HepG2 (cell line): ENCODE results near the gene STK36. TPM values are rescaled to one million over a fixed set of nuclear protein-coding genes. Genes with fewer than 3 reads are reported as not detected.

Experiments
- ARNTL ChIP-seq: sonication (generic); formaldehyde crosslinking; IDR thresholded peaks from 2 replicates; pipeline ENCODE4 v1.4.0; 2020; ENCODE audit warnings: mild to moderate bottlenecking, missing genetic modification reagents
- CHD2 ChIP-seq: IDR thresholded peaks from 2 replicates; pipeline ENCODE4 v1.6.1; 2011; ENCODE audit warnings: low read depth, low read length, improper control_type of control experiment
- FOXC1 ChIP-seq: sonication (generic); formaldehyde crosslinking; IDR thresholded peaks from 2 replicates; pipeline ENCODE4 v1.8.0; 2022; ENCODE audit warnings: mild to moderate bottlenecking, missing genetic modification reagents, borderline replicate concordance
- KDM1A ChIP-seq: IDR thresholded peaks from 2 replicates; pipeline ENCODE4 v1.6.1; 2016; ENCODE audit warnings: missing compliant biosample characterization
- KLF12 ChIP-seq: sonication (generic); formaldehyde crosslinking; IDR thresholded peaks from 2 replicates; pipeline ENCODE4 v1.4.0; 2020; ENCODE audit warnings: missing genetic modification reagents, borderline replicate concordance
- MIER2 ChIP-seq: IDR thresholded peaks from 2 replicates; pipeline ENCODE4 v1.6.1; 2016; ENCODE audit warnings: missing biosample characterization, missing genetic modification reagents
- TP53 ChIP-seq: sonication (generic); formaldehyde crosslinking; conservative IDR thresholded peaks from 2 replicates; pipeline ENCODE4 v1.4.0; 2020; ENCODE audit warnings: missing genetic modification reagents
- U2AF2 ChIP-seq: fragments of 200-400 bp; formaldehyde crosslinking; IDR thresholded peaks from 2 replicates; pipeline ENCODE4 v1.6.1; 2017; ENCODE audit warnings: low read depth, mild to moderate bottlenecking, low read length
- ZBTB21 ChIP-seq: sonication (generic); formaldehyde crosslinking; IDR thresholded peaks from 2 replicates; pipeline ENCODE4 v1.4.0; 2020; ENCODE audit warnings: missing genetic modification reagents
- ZBTB7B ChIP-seq: sonication (generic); formaldehyde crosslinking; IDR thresholded peaks from 2 replicates; pipeline ENCODE4 v1.4.0; 2020; ENCODE audit warnings: missing genetic modification reagents
- ZMYM3 ChIP-seq: sonication (generic); formaldehyde crosslinking; IDR thresholded peaks from 2 replicates; pipeline ENCODE4 v1.5.1; 2020; ENCODE audit warnings: mild to moderate bottlenecking, missing genetic modification reagents
- ZNF383 ChIP-seq: sonication (generic); formaldehyde crosslinking; IDR thresholded peaks from 2 replicates; pipeline ENCODE4 v1.4.0; 2020; ENCODE audit warnings: missing genetic modification reagents, mild to moderate bottlenecking, borderline replicate concordance
- ZNF430 ChIP-seq: sonication (generic); formaldehyde crosslinking; IDR thresholded peaks from 2 replicates; pipeline ENCODE4 v1.9.0; 2021; ENCODE audit warnings: mild to moderate bottlenecking, missing genetic modification reagents
- ZNF543 ChIP-seq: sonication (generic); formaldehyde crosslinking; IDR thresholded peaks from 2 replicates; pipeline ENCODE4 v1.4.0; 2020; ENCODE audit warnings: mild to moderate bottlenecking, missing genetic modification reagents
- ZSCAN31 ChIP-seq: sonication (generic); formaldehyde crosslinking; IDR thresholded peaks from 2 replicates; pipeline ENCODE4 v1.5.0; 2020; ENCODE audit warnings: low read depth, mild to moderate bottlenecking, missing genetic modification reagents
- polyA plus RNA-seq, 8 experiments: library from polyadenylated mRNA; depleted of rRNA in 3 of 8; stranded (reverse) in 7 of 8; unstranded in 1 of 8; fragments of >200 nt; fragmentation: Illumina TruSeq in 4 of 8; extraction: Trizol in 4 of 8; gene quantifications; 2 replicates each; pipeline versions ENCODE4 v1.2.1 to v1.2.3, GENCODE V29; 2011 to 2016; ENCODE audit warnings: low read depth in 4 of 8, missing spikeins in 1 of 8, mixed read lengths in 1 of 8; ENCODE audit not compliant: insufficient read depth in 1 of 8
- total RNA-seq, 5 experiments: library from RNA; depleted of rRNA; stranded (reverse); fragments of >200 nt; fragmentation: Illumina TruSeq; extraction: Trizol; gene quantifications; 2 replicates each; pipeline ENCODE4 v1.2.3, GENCODE V29; 2016; ENCODE audit warnings: low read depth in 1 of 5
- TF ChIP-seq, protein P1 (sequence below): sonication (generic); formaldehyde crosslinking; IDR thresholded peaks from 2 replicates; pipeline ENCODE4 v1.4.0; 2020; ENCODE audit warnings: missing genetic modification reagents, borderline replicate concordance
- TF ChIP-seq, protein P2 (sequence below): sonication (generic); formaldehyde crosslinking; conservative IDR thresholded peaks from 2 replicates; pipeline ENCODE4 v1.4.0; 2020; ENCODE audit warnings: missing genetic modification reagents
- TF ChIP-seq, protein P3 (sequence below): sonication (generic); formaldehyde crosslinking; IDR thresholded peaks from 2 replicates; pipeline ENCODE4 v1.4.0; 2020; ENCODE audit warnings: mild to moderate bottlenecking, missing genetic modification reagents
- TF ChIP-seq, protein P4 (sequence below): sonication (generic); formaldehyde crosslinking; IDR thresholded peaks from 2 replicates; pipeline ENCODE4 v1.9.0; 2021; ENCODE audit warnings: missing genetic modification reagents, borderline replicate concordance

The STK36 gene
- total and polyA plus RNA-seq, 2 of the 13 experiments (the other 11 are each of a cell fraction or from before 2014, with no cell fraction given): 45.9 to 83.5 TPM

DNA sequence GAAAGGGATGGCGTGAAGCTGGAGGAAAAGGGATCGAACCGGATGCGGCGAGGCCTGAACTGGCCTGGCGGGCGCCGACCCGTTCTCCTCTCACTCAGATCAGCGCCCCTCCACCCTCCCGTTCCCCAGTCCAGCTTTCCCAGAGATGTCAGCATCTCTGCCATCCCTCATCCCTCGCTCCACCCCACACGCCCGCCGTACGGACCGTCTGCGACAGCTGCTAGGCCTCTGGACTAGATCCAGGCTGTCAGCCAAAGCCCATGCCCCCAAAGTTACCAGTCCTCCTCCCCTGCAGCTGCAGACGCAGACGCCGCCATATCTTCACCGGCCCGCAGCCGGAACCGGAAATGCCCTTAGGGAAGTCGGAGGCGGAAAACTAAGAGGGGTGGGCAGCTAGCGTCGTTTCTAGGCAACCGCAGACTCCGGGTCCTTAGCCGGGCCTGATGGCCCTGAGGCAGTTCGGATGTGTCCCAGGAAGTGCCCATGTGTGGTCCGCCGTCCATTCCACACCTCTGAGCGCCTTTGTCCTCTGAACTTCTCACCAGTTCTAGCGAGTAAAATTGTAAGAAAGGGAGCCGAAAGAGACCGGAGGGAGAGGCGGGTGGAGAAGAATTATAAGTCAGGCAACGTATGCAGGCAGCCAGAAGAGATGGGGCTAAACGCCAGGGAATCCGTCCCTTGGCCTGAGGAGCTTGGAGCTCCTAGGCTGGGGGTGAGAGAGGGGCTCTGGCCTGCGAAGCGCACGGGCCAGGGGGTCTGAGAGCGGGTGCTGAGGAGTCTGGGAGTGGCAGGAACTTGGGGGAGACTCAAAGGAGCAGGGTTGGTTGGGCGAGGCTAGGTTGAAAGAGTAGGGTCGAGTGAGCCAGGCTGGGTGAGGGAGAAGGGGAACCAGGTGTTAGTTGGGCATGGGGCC lies at the start of gene STK36, which contains the start of gene RNF25 (continued):
- TF ChIP-seq, protein P1, sequence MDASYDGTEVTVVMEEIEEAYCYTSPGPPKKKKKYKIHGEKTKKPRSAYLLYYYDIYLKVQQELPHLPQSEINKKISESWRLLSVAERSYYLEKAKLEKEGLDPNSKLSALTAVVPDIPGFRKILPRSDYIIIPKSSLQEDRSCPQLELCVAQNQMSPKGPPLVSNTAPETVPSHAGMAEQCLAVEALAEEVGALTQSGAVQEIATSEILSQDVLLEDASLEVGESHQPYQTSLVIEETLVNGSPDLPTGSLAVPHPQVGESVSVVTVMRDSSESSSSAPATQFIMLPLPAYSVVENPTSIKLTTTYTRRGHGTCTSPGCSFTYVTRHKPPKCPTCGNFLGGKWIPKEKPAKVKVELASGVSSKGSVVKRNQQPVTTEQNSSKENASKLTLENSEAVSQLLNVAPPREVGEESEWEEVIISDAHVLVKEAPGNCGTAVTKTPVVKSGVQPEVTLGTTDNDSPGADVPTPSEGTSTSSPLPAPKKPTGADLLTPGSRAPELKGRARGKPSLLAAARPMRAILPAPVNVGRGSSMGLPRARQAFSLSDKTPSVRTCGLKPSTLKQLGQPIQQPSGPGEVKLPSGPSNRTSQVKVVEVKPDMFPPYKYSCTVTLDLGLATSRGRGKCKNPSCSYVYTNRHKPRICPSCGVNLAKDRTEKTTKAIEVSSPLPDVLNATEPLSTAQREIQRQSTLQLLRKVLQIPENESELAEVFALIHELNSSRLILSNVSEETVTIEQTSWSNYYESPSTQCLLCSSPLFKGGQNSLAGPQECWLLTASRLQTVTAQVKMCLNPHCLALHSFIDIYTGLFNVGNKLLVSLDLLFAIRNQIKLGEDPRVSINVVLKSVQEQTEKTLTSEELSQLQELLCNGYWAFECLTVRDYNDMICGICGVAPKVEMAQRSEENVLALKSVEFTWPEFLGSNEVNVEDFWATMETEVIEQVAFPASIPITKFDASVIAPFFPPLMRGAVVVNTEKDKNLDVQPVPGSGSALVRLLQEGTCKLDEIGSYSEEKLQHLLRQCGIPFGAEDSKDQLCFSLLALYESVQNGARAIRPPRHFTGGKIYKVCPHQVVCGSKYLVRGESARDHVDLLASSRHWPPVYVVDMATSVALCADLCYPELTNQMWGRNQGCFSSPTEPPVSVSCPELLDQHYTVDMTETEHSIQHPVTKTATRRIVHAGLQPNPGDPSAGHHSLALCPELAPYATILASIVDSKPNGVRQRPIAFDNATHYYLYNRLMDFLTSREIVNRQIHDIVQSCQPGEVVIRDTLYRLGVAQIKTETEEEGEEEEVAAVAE (CRISPR knock-in tag): peak; percentile 71
- TF ChIP-seq ARNTL (CRISPR knock-in tag): no peak; the same call in 1 of the 2 replicates
- no peak for TF ChIP-seq TP53 (CRISPR knock-in tag)
- no peak for TF ChIP-seq CHD2
- TF ChIP-seq ZBTB21 (CRISPR knock-in tag): peak; percentile 16; the same call in 1 of the 2 replicates
- no peak for TF ChIP-seq KLF12 (CRISPR knock-in tag)
- TF ChIP-seq, protein P2, sequence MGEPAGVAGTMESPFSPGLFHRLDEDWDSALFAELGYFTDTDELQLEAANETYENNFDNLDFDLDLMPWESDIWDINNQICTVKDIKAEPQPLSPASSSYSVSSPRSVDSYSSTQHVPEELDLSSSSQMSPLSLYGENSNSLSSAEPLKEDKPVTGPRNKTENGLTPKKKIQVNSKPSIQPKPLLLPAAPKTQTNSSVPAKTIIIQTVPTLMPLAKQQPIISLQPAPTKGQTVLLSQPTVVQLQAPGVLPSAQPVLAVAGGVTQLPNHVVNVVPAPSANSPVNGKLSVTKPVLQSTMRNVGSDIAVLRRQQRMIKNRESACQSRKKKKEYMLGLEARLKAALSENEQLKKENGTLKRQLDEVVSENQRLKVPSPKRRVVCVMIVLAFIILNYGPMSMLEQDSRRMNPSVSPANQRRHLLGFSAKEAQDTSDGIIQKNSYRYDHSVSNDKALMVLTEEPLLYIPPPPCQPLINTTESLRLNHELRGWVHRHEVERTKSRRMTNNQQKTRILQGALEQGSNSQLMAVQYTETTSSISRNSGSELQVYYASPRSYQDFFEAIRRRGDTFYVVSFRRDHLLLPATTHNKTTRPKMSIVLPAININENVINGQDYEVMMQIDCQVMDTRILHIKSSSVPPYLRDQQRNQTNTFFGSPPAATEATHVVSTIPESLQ (CRISPR knock-in tag): 0 out of 2 replicates have a peak, but pooled peaks have one; percentile 32
- 0 out of 2 replicates have a peak, but pooled peaks have one; percentile 53 for TF ChIP-seq ZMYM3
- TF ChIP-seq MIER2 (CRISPR knock-in tag): 0 out of 2 replicates have a peak, but pooled peaks have one; percentile 26
- TF ChIP-seq ZNF383: no peak
- TF ChIP-seq U2AF2: no peak
- TF ChIP-seq, protein P3, sequence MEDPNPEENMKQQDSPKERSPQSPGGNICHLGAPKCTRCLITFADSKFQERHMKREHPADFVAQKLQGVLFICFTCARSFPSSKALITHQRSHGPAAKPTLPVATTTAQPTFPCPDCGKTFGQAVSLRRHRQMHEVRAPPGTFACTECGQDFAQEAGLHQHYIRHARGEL (CRISPR knock-in tag): peak; percentile 82; the same call in 1 of the 2 replicates
- peak; percentile 30; the same call in 1 of the 2 replicates for TF ChIP-seq ZNF543 (CRISPR knock-in tag)
- TF ChIP-seq, protein P4, sequence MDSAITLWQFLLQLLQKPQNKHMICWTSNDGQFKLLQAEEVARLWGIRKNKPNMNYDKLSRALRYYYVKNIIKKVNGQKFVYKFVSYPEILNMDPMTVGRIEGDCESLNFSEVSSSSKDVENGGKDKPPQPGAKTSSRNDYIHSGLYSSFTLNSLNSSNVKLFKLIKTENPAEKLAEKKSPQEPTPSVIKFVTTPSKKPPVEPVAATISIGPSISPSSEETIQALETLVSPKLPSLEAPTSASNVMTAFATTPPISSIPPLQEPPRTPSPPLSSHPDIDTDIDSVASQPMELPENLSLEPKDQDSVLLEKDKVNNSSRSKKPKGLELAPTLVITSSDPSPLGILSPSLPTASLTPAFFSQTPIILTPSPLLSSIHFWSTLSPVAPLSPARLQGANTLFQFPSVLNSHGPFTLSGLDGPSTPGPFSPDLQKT: 0 out of 2 replicates have a peak, but pooled peaks have one; percentile 64
- TF ChIP-seq ZNF430 (CRISPR knock-in tag): no peak
- TF ChIP-seq ZBTB7B (CRISPR knock-in tag): peak; percentile 19; the same call in 1 of the 2 replicates
- TF ChIP-seq FOXC1 (CRISPR knock-in tag): peak; percentile 72
- 0 out of 2 replicates have a peak, but pooled peaks have one; percentile 53 for TF ChIP-seq KDM1A (CRISPR knock-in tag)
- TF ChIP-seq ZSCAN31 (CRISPR knock-in tag): peak; percentile 73
